Mucosa of descending colon (tissue), 3 donors: ENCODE data around the gene CNFN. TPM values are rescaled to one million over a fixed set of nuclear protein-coding genes. Genes with fewer than 3 reads are reported as not detected.

Experiments
- ATAC-seq: fragments of 200-7000 bp; cut with Tn5 transposase; one replicate; pipeline ENCODE4 v1.9.1; 2020; ENCODE audit warnings: mild to moderate bottlenecking, moderate library complexity
- DNase-seq, 3 donors: peaks; one replicate each; pipeline ENCODE4 v3.0.0-alpha.2; 2020
- H3K36me3 ChIP-seq: fragments of 200-600 bp; one replicate; pipeline ENCODE4 v1.8.0; 2021; ENCODE audit warnings: low read depth, mild to moderate bottlenecking
- H3K4me1 ChIP-seq: fragments of 200-600 bp; one replicate; pipeline ENCODE4 v1.8.0; 2021; ENCODE audit warnings: low read depth, mild to moderate bottlenecking
- H3K4me3 ChIP-seq: fragments of 200-600 bp; one replicate; pipeline ENCODE4 v1.8.0; 2021; ENCODE audit warnings: mild to moderate bottlenecking
- H3K9me3 ChIP-seq: fragments of 200-600 bp; one replicate; pipeline ENCODE4 v1.8.0; 2021; ENCODE audit warnings: mild to moderate bottlenecking
- CTCF ChIP-seq: fragments of 200-600 bp; IDR thresholded peaks from one replicate; pipeline ENCODE4 v1.8.0; 2022; ENCODE audit warnings: antibody characterized with exemption, mild to moderate bottlenecking
- intact Hi-C, 2 donors: fragments of 100-400 bp; cut with DNase I in 1 of 2; cut with micrococcal nuclease in 1 of 2; formaldehyde crosslinking; loops; one replicate each; pipeline versions ENCODE4 v1.11.0 to v1.11.1; 2022; cut with DNase I, micrococcal nuclease
- total RNA-seq, 3 donors: library from RNA; stranded (reverse); fragmentation: NEBNext Ultra II Directional in 2 of 3; extraction: Animal tissue kit (Norgen Biotek cat#: 25700) in 2 of 3; gene quantifications; one replicate each; pipeline versions ENCODE4 v1.2.1 to v1.2.4, GENCODE V29; 2021 to 2023
- donor health status: DM: no; HTN: no; CAD: no; lungs with moderate emphysema.
- donor health status: DM: no; HTN: no; CAD: no.
- donor health status: DM: no; HTN: yes; CAD: no.

CNFN gene
- total RNA-seq, 3 donors from 2014 or later, result 1.7 to 4.0 (median 3.6) TPM

- intact Hi-C loops, result no loop called here
- no peak overlapping the region for H3K4me3 ChIP-seq
- no peaks in the 10 kb centered on the region for H3K9me3 ChIP-seq
- TF ChIP-seq CTCF, result no peak
- no peaks in the 10 kb centered on the region for H3K36me3 ChIP-seq
- peak in 1 of 3 donors; percentile 63 for DNase-seq
- peaks cover 10% of the 10 kb centered on the region for H3K4me1 ChIP-seq
- no peak for ATAC-seq
Observed at GRCh38 chr19:42402376-42403116, 12.4 kb upstream of the CNFN start.

DNA sequence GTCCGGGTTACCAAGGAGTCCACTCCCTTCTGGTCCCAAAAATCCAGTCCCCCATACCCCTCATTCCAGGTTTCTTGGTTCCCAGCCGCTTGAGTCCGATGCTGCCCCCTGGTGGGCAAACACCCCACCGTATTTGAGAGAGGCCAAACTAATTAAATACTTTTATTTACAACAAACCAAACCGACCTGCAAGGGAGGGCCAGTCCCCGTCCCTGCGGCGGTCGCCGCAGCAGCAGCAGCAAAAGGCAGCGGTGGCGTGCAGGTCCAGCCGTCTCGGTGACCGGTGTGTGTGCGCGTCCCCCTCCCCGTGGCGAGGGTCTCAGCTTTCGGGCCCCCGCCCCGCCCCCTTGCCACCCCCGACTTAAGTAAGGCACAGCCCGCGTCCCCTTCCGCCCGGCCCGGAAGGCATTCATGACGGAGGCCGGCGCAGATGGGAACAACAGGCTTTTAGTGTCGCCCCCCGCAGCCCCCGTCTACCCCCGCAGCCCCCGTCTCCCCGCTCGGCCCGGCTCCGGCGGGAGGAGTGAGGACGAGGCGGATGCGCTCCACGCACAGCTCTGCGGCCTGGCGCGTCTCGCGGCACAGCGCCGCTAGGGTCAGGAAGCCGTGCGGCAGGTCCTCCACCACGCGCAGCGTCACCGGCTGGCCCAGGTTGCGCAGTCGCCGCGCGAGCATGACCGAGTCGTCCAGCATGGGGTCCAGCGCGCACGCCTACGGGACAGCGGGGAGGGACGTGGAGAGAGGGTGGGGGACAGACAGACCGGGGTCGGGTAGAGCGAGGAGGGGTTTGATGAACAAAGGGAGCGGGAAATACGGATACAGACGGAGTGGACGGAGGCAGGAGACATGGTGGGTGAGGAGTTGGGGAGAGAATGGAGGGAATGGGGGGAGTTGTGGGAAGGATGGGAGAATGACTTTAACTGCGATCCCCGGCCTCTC, 11.5 kb upstream of the CNFN start:
- ATAC-seq (peak; percentile 67), DNase-seq (peak; percentile 80 to 91 (median 85))
- intact Hi-C loops, result no loop called here
- peak overlapping the region; percentile 9 for H3K4me3 ChIP-seq
- H3K36me3 ChIP-seq, result no peaks in the 10 kb centered on the region
- peaks cover 15% of the 10 kb centered on the region for H3K4me1 ChIP-seq
- H3K9me3 ChIP-seq, result no peaks in the 10 kb centered on the region
- TF ChIP-seq CTCF, result no peak

- Histone ChIP-seq H3K36me3 (no peaks in the 10 kb centered on the region), H3K9me3 (no peaks in the 10 kb centered on the region), H3K4me1 (peaks cover 20% of the 10 kb centered on the region), H3K4me3 (no peak overlapping the region)
- ATAC-seq, result no peak
- intact Hi-C loops, result no loop called here
- no peak for TF ChIP-seq CTCF
- no peak for DNase-seq
Observed at GRCh38 chr19:42400404-42400803, 10.3 kb upstream of the CNFN start.

DNA sequence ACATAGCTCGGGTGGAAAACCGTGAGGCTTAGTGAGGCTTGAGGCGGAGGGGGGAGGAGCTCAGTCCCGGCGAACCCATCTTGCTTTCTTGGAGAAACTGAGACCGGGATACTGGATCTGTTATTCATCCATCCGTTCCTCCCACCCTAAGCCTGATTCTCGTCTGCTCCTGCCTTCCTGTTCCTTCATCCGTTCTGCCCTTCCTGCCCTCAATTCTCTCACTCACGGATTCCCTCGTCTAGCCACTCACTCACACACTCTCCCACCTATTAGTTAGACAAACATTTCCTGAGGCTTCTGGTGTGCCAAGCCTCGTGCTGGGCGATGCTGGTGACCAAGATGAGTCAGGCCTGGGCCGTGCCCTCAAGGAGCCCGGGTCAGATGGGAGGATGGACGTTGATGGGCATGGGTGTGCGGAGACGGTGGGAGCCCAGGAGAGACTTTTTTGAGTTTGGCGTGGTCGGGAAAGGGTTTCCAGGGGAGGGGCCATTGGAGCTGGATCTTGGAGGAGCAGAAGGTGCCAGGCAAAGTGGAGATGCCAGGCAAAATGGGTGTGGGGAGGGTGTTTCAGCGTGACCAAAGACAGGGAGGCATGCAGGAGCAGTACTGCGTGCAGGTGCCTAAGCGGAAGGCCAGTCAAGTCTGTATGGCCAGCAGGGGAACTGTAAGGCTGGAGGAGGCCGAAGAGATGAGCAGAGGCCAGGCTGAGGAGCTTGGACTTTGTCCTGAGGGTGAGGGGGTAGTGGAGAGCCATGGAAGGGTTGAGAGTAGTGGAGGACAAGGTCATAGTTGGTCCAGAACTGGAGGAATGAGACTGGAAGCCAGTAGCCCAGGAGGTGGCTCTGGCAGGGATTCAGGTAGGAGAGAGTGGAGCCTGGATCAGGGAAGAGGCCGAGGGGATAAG, 7.4 kb upstream of the CNFN start:
- no peaks in the 10 kb centered on the region for H3K36me3 ChIP-seq
- H3K4me3 ChIP-seq, result peak overlapping the region; percentile 37
- no peak for TF ChIP-seq CTCF
- ATAC-seq (no peak), DNase-seq (peak in 1 of 3 donors; percentile 46)
- peaks cover 20% of the 10 kb centered on the region for H3K4me1 ChIP-seq
- intact Hi-C loops, result no loop called here
- no peaks in the 10 kb centered on the region for H3K9me3 ChIP-seq
